ENCODE measurements around the gene TRIML1.
"Not testable (repeated sequence)": the region's sequence is repeated elsewhere in the genome, so short reads cannot be mapped to it uniquely, and the experiment has no call there.

The TRIML1 gene

DNA sequence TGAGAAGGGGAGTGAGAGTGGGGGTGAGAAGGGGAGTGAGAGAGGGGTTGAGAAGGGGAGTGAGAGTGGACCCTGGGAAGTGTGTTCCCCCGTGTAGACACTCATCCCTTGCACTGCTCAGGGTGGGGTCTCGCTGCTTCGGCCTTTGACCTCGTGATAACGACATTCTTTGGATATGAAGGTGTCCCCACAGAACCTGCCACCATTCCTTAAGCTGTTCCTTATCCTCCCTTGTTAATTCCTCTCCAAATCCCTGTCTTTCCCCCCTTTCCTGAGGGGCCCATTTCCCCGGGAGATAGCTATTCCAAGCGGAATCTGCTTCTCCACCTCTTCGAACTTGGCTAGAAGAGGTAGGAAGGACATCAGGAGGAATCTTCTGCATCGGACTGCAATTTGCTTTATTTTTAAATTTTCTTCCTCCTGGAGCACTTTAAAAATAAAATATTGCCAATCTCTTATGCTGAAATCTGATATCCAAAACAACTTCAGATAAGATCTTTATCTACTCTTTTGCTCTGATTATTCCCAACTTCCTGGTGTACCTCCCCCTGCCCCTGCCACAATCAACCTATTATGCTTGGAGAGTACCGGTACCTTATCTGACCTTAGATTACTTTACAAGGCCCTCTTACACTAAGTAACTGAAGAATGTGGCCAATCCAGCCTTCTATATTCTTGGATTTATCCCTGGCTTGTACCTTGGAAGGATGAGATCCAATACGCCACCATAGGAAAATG lies 15.6 kb downstream of the TRIML1 start:
- no peak overlapping the region for H3K4me2 ChIP-seq (ENCODE audit: low read depth, low read length, poor library complexity, severe bottlenecking)

DNA sequence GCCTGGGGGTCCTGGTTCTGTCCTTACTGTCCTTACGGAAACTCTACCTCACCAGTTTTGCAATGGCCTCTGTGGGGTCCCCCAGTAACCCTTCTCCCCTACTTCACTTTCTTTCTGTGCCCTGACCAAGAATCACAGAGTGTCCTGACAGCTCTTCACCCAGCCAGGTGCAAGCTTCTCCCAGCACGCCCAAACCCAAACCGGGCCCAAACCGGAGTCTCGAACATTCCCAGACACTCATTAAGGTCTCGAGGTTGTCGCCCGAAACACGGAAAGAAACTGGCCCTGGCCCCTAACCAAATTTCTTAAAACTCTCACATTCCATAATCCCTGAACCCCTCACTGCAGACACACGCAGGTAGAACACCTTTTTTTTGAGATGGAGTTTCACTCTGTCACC lies 19.1 kb downstream of the TRIML1 start:
- no peaks in the 10 kb centered on the region for H3K36me3 ChIP-seq (ENCODE audit: insufficient read depth, low read length)
- no peaks in the 10 kb centered on the region for H3K4me1 ChIP-seq (ENCODE audit: insufficient read depth, low read length, poor library complexity, severe bottlenecking)
- no peaks in the 10 kb centered on the region for H3K27me3 ChIP-seq (ENCODE audit: insufficient read depth, low read length, poor library complexity, severe bottlenecking)
- no peaks in the 10 kb centered on the region for H3K79me2 ChIP-seq (ENCODE audit: insufficient read depth, low read length)
- H3K4me2 ChIP-seq (ENCODE audit: low read depth, low read length, poor library complexity, severe bottlenecking) = no peak overlapping the region
- TF ChIP-seq EZH2phosphoT487 (IDR thresholded peaks at IDR 0.05; ENCODE audit: borderline replicate concordance) = no peak
- TF ChIP-seq, protein P1, sequence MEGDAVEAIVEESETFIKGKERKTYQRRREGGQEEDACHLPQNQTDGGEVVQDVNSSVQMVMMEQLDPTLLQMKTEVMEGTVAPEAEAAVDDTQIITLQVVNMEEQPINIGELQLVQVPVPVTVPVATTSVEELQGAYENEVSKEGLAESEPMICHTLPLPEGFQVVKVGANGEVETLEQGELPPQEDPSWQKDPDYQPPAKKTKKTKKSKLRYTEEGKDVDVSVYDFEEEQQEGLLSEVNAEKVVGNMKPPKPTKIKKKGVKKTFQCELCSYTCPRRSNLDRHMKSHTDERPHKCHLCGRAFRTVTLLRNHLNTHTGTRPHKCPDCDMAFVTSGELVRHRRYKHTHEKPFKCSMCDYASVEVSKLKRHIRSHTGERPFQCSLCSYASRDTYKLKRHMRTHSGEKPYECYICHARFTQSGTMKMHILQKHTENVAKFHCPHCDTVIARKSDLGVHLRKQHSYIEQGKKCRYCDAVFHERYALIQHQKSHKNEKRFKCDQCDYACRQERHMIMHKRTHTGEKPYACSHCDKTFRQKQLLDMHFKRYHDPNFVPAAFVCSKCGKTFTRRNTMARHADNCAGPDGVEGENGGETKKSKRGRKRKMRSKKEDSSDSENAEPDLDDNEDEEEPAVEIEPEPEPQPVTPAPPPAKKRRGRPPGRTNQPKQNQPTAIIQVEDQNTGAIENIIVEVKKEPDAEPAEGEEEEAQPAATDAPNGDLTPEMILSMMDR (conservative IDR thresholded peaks at IDR 0.05; ENCODE audit: low read length) = no peak
- H3K9me2 ChIP-seq (replicated peaks; ENCODE audit: low read depth, low read length) = no peaks in the 10 kb centered on the region
- H2AFZ ChIP-seq (ENCODE audit: low read length) = no peak overlapping the region
- no peak overlapping the region for H3K9ac ChIP-seq (ENCODE audit: low read depth, low read length, poor library complexity, severe bottlenecking)
- no peak overlapping the region for H3K4me3 ChIP-seq (ENCODE audit: low read length, poor library complexity, severe bottlenecking)
- no peaks in the 10 kb centered on the region for H4K20me1 ChIP-seq (ENCODE audit: insufficient read depth, low read length, poor library complexity, severe bottlenecking)
- no peaks in the 10 kb centered on the region for H3F3A ChIP-seq (ENCODE audit: low read depth)
- peaks cover 3% of the 10 kb centered on the region; the same call in 1 of the 2 replicates for H3K9me3 ChIP-seq (ENCODE audit: insufficient read depth, low read depth, low read length)

More for the DNA sequence above, 15.6 kb downstream of the TRIML1 start:
- no peaks in the 10 kb centered on the region for H3F3A ChIP-seq (ENCODE audit: low read depth)
- no peak for TF ChIP-seq EZH2phosphoT487 (IDR thresholded peaks at IDR 0.05; ENCODE audit: borderline replicate concordance)
- TF ChIP-seq, protein P1 (conservative IDR thresholded peaks at IDR 0.05; ENCODE audit: low read length) = no peak
- H3K9me2 ChIP-seq (replicated peaks; ENCODE audit: low read depth, low read length) = no peaks in the 10 kb centered on the region
- no peak overlapping the region for H3K9ac ChIP-seq (ENCODE audit: low read depth, low read length, poor library complexity, severe bottlenecking)
- H3K9me3 ChIP-seq (ENCODE audit: insufficient read depth, low read depth, low read length) = peaks cover under 1% of the 10 kb centered on the region; the same call in 1 of the 2 replicates
- no peaks in the 10 kb centered on the region for H3K27me3 ChIP-seq (ENCODE audit: insufficient read depth, low read length, poor library complexity, severe bottlenecking)
- no peaks in the 10 kb centered on the region for H3K4me1 ChIP-seq (ENCODE audit: insufficient read depth, low read length, poor library complexity, severe bottlenecking)
- H3K36me3 ChIP-seq (ENCODE audit: insufficient read depth, low read length) = no peaks in the 10 kb centered on the region
- H3K4me3 ChIP-seq (ENCODE audit: low read length, poor library complexity, severe bottlenecking) = no peak overlapping the region
- no peaks in the 10 kb centered on the region for H3K79me2 ChIP-seq (ENCODE audit: insufficient read depth, low read length)
- no peaks in the 10 kb centered on the region for H4K20me1 ChIP-seq (ENCODE audit: insufficient read depth, low read length, poor library complexity, severe bottlenecking)
- no peak overlapping the region for H2AFZ ChIP-seq (ENCODE audit: low read length)

DNA sequence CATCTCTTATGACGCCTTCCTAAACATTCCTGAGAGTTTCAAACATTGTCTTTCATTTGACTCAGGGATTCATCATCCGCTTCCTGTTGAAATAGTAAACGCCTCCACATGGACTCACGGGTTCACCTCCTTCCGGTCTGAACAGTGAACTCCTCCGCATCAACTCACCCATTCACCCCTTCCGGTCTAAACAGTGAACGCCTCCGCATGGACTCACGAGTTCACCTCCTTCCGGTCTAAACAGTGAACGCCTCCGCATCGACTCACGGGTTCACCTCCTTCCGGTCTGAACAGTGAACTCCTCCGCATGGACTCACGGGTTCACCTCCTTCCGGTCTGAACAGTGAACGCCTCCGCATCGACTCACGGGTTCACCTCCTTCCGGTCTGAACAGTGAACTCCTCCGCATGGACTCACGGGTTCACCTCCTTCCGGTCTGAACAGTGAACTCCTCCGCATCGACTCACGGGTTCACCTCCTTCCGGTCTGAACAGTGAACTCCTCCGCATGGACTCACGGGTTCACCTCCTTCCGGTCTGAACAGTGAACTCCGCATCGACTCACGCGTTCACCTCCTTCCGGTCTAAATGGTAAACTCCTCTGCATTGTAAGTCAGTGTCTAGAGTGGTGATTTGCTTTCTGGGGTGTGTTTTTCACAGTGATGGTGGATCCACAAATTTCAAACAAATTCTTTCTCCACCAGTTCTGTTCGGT lies 20.4 kb downstream of the TRIML1 start:
- H3K79me2 ChIP-seq (ENCODE audit: insufficient read depth, low read length); H2AFZ ChIP-seq (ENCODE audit: low read length); H3K4me2 ChIP-seq (ENCODE audit: low read depth, low read length, poor library complexity, severe bottlenecking); H3K9ac ChIP-seq (ENCODE audit: low read depth, low read length, poor library complexity, severe bottlenecking); H4K20me1 ChIP-seq (ENCODE audit: insufficient read depth, low read length, poor library complexity, severe bottlenecking); H3K4me3 ChIP-seq (ENCODE audit: low read length, poor library complexity, severe bottlenecking); H3K9me2 ChIP-seq (replicated peaks; ENCODE audit: low read depth, low read length); H3K27me3 ChIP-seq (ENCODE audit: insufficient read depth, low read length, poor library complexity, severe bottlenecking); H3K9me3 ChIP-seq (ENCODE audit: insufficient read depth, low read depth, low read length); H3F3A ChIP-seq (ENCODE audit: low read depth); H3K36me3 ChIP-seq (ENCODE audit: insufficient read depth, low read length); H3K4me1 ChIP-seq (ENCODE audit: insufficient read depth, low read length, poor library complexity, severe bottlenecking): not testable (repeated sequence)
